ENCODE results near the gene SLC25A14. TPM values are rescaled to one million over a fixed set of nuclear protein-coding genes. Genes with fewer than 3 reads are reported as not detected.

Gene SLC25A14
- total RNA-seq, 1 donor from 2014 or later: 18.5 TPM

GRCh38 chrX:130419263-130419662, 79.5 kb downstream of the SLC25A14 start:
- DNase-seq (ENCODE audit: low read depth, low spot score): no peak
- Mint-ChIP-seq H3K27me3 (ENCODE audit: low read depth) (no peaks in the 10 kb centered on the region), H3K4me3 (no peak overlapping the region), H3K36me3 (ENCODE audit: low read depth) (peaks cover 2% of the 10 kb centered on the region), H3K9me3 (peaks cover 7% of the 10 kb centered on the region), H3K4me1 (no peaks in the 10 kb centered on the region), H3K27ac (ENCODE audit: unreplicated experiment) (no peak overlapping the region)
- TF ChIP-seq CTCF (conservative IDR thresholded peaks at IDR 0.05): no peak

Other genes with a start within 250 kb of the SLC25A14 start
- 0.86 and 1.0 TPM in 2 replicates for gene ELF4, start 229.4 kb upstream of the SLC25A14 start, total RNA-seq
- 53.9 and 57.0 TPM in 2 replicates for gene AIFM1, start 174.1 kb upstream of the SLC25A14 start, total RNA-seq
- gene RAB33A, start 168.0 kb upstream of the SLC25A14 start, total RNA-seq: 16.7 and 18.5 TPM in 2 replicates
- gene ZNF280C, start 71.0 kb upstream of the SLC25A14 start, total RNA-seq: 20.6 and 21.8 TPM in 2 replicates
- gene GPR119, start 45.8 kb downstream of the SLC25A14 start, total RNA-seq: not detected in 2 replicates
- gene RBMX2, start 62.1 kb downstream of the SLC25A14 start, total RNA-seq: 26.5 and 27.7 TPM in 2 replicates